ENCODE data around the gene GP5. TPM values are rescaled to one million over a fixed set of nuclear protein-coding genes. Genes with fewer than 3 reads are reported as not detected.

The GP5 gene
- total RNA-seq, 2 donors from 2014 or later, result 0.08 TPM; not detected in 1

GRCh38 chr3:194352667-194353246 is 46.3 kb downstream of the GP5 start:
- Histone ChIP-seq H3K4me1 (no peaks in the 10 kb centered on the region), H3K4me3 (no peak overlapping the region), H3K27ac (no peak overlapping the region), H3K9me3 (no peaks in the 10 kb centered on the region), H3K27me3 (no peaks in the 10 kb centered on the region), H3K36me3 (no peaks in the 10 kb centered on the region)
- no peak for DNase-seq (ENCODE audit: low spot score)
- TF ChIP-seq CTCF (IDR thresholded peaks at IDR 0.05), result no peak

- Histone ChIP-seq H3K27me3 (no peaks in the 10 kb centered on the region), H3K27ac (no peak overlapping the region), H3K9me3 (no peaks in the 10 kb centered on the region), H3K4me1 (no peaks in the 10 kb centered on the region), H3K4me3 (no peak overlapping the region), H3K36me3 (no peaks in the 10 kb centered on the region)
- DNase-seq (ENCODE audit: low spot score), result no peak
- TF ChIP-seq CTCF (IDR thresholded peaks at IDR 0.05), result no peak
These were observed 47.0 kb downstream of the GP5 start for GRCh38 chr3:194351952-194352536.

- TF ChIP-seq CTCF (IDR thresholded peaks at IDR 0.05), result no peak
- Histone ChIP-seq H3K27me3 (no peaks in the 10 kb centered on the region), H3K27ac (no peak within 1 kb of the TSS), H3K9me3 (no peaks in the 10 kb centered on the region), H3K4me3 (no peak within 1 kb of the TSS), H3K4me1 (no peaks in the 10 kb centered on the region), H3K36me3 (no peaks in the 10 kb centered on the region)
- no peak for DNase-seq (ENCODE audit: low spot score)
These were observed 47.9 kb downstream of the GP5 start, which contains the start of gene CPN2 for GRCh38 chr3:194351080-194351672. TSS of gene CPN2 (minus strand) at chr3:194351328. CDS start at chr3:194342702, 8,626 bp downstream.

- Histone ChIP-seq H3K27me3 (no peaks in the 10 kb centered on the region), H3K36me3 (no peaks in the 10 kb centered on the region), H3K4me3 (no peak overlapping the region), H3K27ac (no peak overlapping the region), H3K4me1 (no peaks in the 10 kb centered on the region), H3K9me3 (no peaks in the 10 kb centered on the region)
- DNase-seq (ENCODE audit: low spot score), result no peak
- no peak for TF ChIP-seq CTCF (IDR thresholded peaks at IDR 0.05)
These were observed 48.4 kb downstream of the GP5 start for GRCh38 chr3:194350726-194351071.

GRCh38 chr3:194348354-194348753 is 50.7 kb downstream of the GP5 start:
- Histone ChIP-seq H3K4me1 (no peaks in the 10 kb centered on the region), H3K27ac (no peak overlapping the region), H3K4me3 (no peak overlapping the region), H3K36me3 (no peaks in the 10 kb centered on the region), H3K27me3 (no peaks in the 10 kb centered on the region), H3K9me3 (no peaks in the 10 kb centered on the region)
- no peak for TF ChIP-seq CTCF (IDR thresholded peaks at IDR 0.05)
- no peak for DNase-seq (ENCODE audit: low spot score)

Data from right atrium auricular region (tissue), 2 donors.